ENCODE data around the gene PGC.

GRCh38 chr6:41778895-41779294, 31.7 kb upstream of the PGC start:
- TF ChIP-seq EZH2 (IDR thresholded peaks at IDR 0.05) (no peak), POLR2AphosphoS5 (IDR thresholded peaks at IDR 0.05; ENCODE audit: borderline replicate concordance, low read depth, low read length) (no peak), FOXP2 (optimal IDR thresholded peaks at IDR 0.05; ENCODE audit: control extremely low read depth, extremely low read length, insufficient read depth) (no peak)
